K562 (cell line): ENCODE results near the gene UROS. TPM values are rescaled to one million over a fixed set of nuclear protein-coding genes. Genes with fewer than 3 reads are reported as not detected.
A peak's percentile ranks its signal among the peaks of the same experiment; 100 is the strongest.

Source experiments
- ATAC-seq: fragments of 200-7000 bp; cut with Tn5 transposase; 3 replicates; pipeline ENCODE4 v1.9.1; 2020; ENCODE audit warnings: moderate library complexity
- BruUV-seq: library from RNA; stranded (reverse); fragments of 400-500 nt; replicated peaks from 2 replicates; lab custom pipeline; 2021; lab: Mats Ljungman, UMichigan
- CTCF ChIA-PET: fragments of 300-600 bp; formaldehyde crosslinking; extraction: SDS; loops from one replicate; lab custom pipeline; 2021; ENCODE audit warnings: low intra/inter-chr PET ratio; lab: Yijun Ruan, JAX
- POLR2A ChIA-PET: fragments of 300-600, 350-650 bp; sonication (Branson Sonifier 250); formaldehyde crosslinking; extraction: SDS; loops from one replicate; lab custom pipeline; 2021; ENCODE audit warnings: antibody characterized with exemption, inconsistent platforms; lab: Yijun Ruan, JAX
- DNase-seq, 4 experiments: peaks; one replicate each; pipeline versions ENCODE4 v3.0.0 to v3.0.0-alpha.2; 2011 to 2018; ENCODE audit warnings: low spot score in 3 of 4, mixed read lengths in 3 of 4; ENCODE audit errors: extremely low read depth in 1 of 4
- FAIRE-seq: peaks from 2 replicates; lab custom pipeline; 2011; peaks lifted over from hg19 to GRCh38; lab: Jason Lieb, UNC
- H2AFZ ChIP-seq: 2 replicates; pipeline ENCODE4 v1.6.0; 2011; ENCODE audit warnings: low read depth, low read length, control low read depth, inconsistent platforms
- H3K27ac ChIP-seq: fragments of 200-600 bp; 3 replicates; pipeline ENCODE4 v1.8.0; 2011; ENCODE audit warnings: low read depth, mild to moderate bottlenecking, control low read depth, inconsistent platforms, low read length, moderate library complexity, mixed read lengths; ENCODE audit errors: extremely low read depth
- H3K27me3 ChIP-seq, 2 experiments: fragments of 300-600 bp in 1 of 2; 2 replicates in 1 of 2; 3 replicates in 1 of 2; pipeline versions ENCODE4 v1.6.0 to v1.8.0; 2011; ENCODE audit warnings: inconsistent platforms in 2 of 2, low read length in 2 of 2, mild to moderate bottlenecking in 1 of 2, mixed read lengths in 1 of 2, moderate library complexity in 1 of 2; ENCODE audit not compliant: control insufficient read depth in 2 of 2, insufficient read depth in 2 of 2
- H3K36me3 ChIP-seq: fragments of 300-600 bp; 3 replicates; pipeline ENCODE4 v1.8.0; 2011; ENCODE audit warnings: mild to moderate bottlenecking, low read length, inconsistent platforms; ENCODE audit not compliant: control insufficient read depth, insufficient read depth
- H3K4me1 ChIP-seq, 2 experiments: fragments of 200-600 bp in 1 of 2; replicated peaks in 1 of 2; 2 replicates in 1 of 2; 3 replicates in 1 of 2; pipeline versions ENCODE4 v1.5.1 to v1.8.0; 2011; ENCODE audit warnings: inconsistent platforms in 2 of 2, low read length in 2 of 2, mild to moderate bottlenecking in 1 of 2, mixed read lengths in 1 of 2, moderate library complexity in 1 of 2; ENCODE audit not compliant: control insufficient read depth in 2 of 2, insufficient read depth in 2 of 2
- H3K4me2 ChIP-seq: 2 replicates; pipeline ENCODE4 v1.6.1; 2011; ENCODE audit warnings: low read length, control low read depth, inconsistent platforms, mixed read lengths; ENCODE audit not compliant: insufficient read depth
- H3K4me3 ChIP-seq: fragments of 200-600 bp; sonication (generic), shearing (Covaris generic); 2 replicates; pipeline ENCODE4 v1.5.1; 2016; ENCODE audit warnings: control low read depth, inconsistent platforms
- H3K79me2 ChIP-seq: fragments of 200-600 bp; 3 replicates; pipeline ENCODE4 v1.8.0; 2011; ENCODE audit warnings: low read length, inconsistent platforms; ENCODE audit not compliant: control insufficient read depth, insufficient read depth
- H3K9ac ChIP-seq, 2 experiments: 2 replicates each; pipeline versions ENCODE4 v1.6.0 to v1.6.1; 2011; ENCODE audit warnings: low read depth in 2 of 2, low read length in 2 of 2, control low read depth in 1 of 2, inconsistent platforms in 1 of 2, mild to moderate bottlenecking in 1 of 2, mixed read lengths in 1 of 2; ENCODE audit not compliant: insufficient read depth in 1 of 2
- H3K9me1 ChIP-seq: one replicate; pipeline ENCODE4 v1.6.0; 2011; ENCODE audit warnings: inconsistent platforms, mild to moderate bottlenecking, low read length, moderate library complexity; ENCODE audit not compliant: control insufficient read depth, insufficient read depth
- H3K9me3 ChIP-seq: replicated peaks from 2 replicates; pipeline ENCODE4 v1.5.1; 2011; ENCODE audit warnings: low read depth, low read length, inconsistent platforms; ENCODE audit not compliant: control insufficient read depth, insufficient read depth
- H4K20me1 ChIP-seq: replicated peaks from 2 replicates; pipeline ENCODE4 v1.6.1; 2011; ENCODE audit warnings: low read length, inconsistent platforms, mixed read lengths; ENCODE audit not compliant: control insufficient read depth, insufficient read depth
- GATA2 ChIP-seq: sonication (generic); formaldehyde crosslinking; IDR thresholded peaks from 2 replicates; pipeline ENCODE4 v1.4.0; 2020; ENCODE audit warnings: mild to moderate bottlenecking, missing genetic modification reagents
- JUNB ChIP-seq: fragments of 450-650 bp; formaldehyde crosslinking; conservative IDR thresholded peaks from 2 replicates; pipeline ENCODE4 v1.4.0; 2020; ENCODE audit warnings: mild to moderate bottlenecking
- PRPF4 ChIP-seq: fragments of 200-400 bp; formaldehyde crosslinking; IDR thresholded peaks from one replicate; pipeline ENCODE4 v1.6.1; 2017; ENCODE audit warnings: low read length, low read depth, mild to moderate bottlenecking; ENCODE audit not compliant: insufficient read depth, poor library complexity, severe bottlenecking
- RFX7 ChIP-seq: fragments of 250-450 bp; sonication (Bioruptor Pico); IDR thresholded peaks from 2 replicates; pipeline ENCODE4 v1.5.1; 2021; ENCODE audit warnings: mild to moderate bottlenecking
- ZNF41 ChIP-seq: fragments of 250-450 bp; sonication (Bioruptor Pico); conservative IDR thresholded peaks from 2 replicates; pipeline ENCODE4 v1.4.0; 2020; ENCODE audit warnings: mild to moderate bottlenecking
- WGBS: fragments of 100-300 bp; shearing (Covaris generic); methylation state at CpG from one replicate; pipeline ENCODE4 v1.1.6; 2016; ENCODE audit warnings: low coverage, mixed read lengths; ENCODE audit not compliant: insufficient coverage; ENCODE audit errors: missing lambda C conversion rate; 5-methylcytosine and 5-hydroxymethylcytosine counted together
- in situ Hi-C: fragments of 300-500 bp; cut with MboI; formaldehyde crosslinking; loops from 4 replicates; pipeline ENCODE4 v1.15.0; 2018; ENCODE audit warnings: inconsistent platforms, mixed read lengths
- intact Hi-C: fragments of 100-400 bp; cut with micrococcal nuclease; formaldehyde crosslinking; loops from 2 replicates; pipeline ENCODE4 v1.14.2; 2022
- polyA plus RNA-seq, 8 experiments: library from polyadenylated mRNA; depleted of rRNA in 4 of 8; stranded (reverse) in 5 of 8; unstranded in 3 of 8; fragments of >200 nt; fragmentation: Nextera tagmentation in 2 of 8; fragmentation: Illumina TruSeq in 1 of 8; extraction: Ambion mirVana in 2 of 8; extraction: Trizol in 1 of 8; gene quantifications; 2 replicates each; pipeline versions ENCODE4 v1.2.1 to v1.2.3, GENCODE V29; 2011 to 2014; ENCODE audit warnings: inconsistent platforms in 1 of 8, missing spikeins in 1 of 8
- total RNA-seq, 7 experiments: library from RNA; depleted of rRNA in 6 of 7; stranded (reverse); fragments of >200 nt in 6 of 7; fragmentation: Illumina TruSeq in 2 of 7; extraction: Trizol in 2 of 7; gene quantifications; 2 replicates each; pipeline versions ENCODE4 v1.2.1 to v1.2.3, GENCODE V29; 2011 to 2021; ENCODE audit warnings: low replicate concordance in 1 of 7
- TF ChIP-seq, protein P1 (sequence below): sonication (generic); IDR thresholded peaks from 2 replicates; pipeline ENCODE4 v1.6.1; 2016
- TF ChIP-seq, protein P2 (sequence below): sonication (generic); formaldehyde crosslinking; IDR thresholded peaks from 2 replicates; pipeline ENCODE4 v1.8.0; 2023; ENCODE audit warnings: mild to moderate bottlenecking, missing genetic modification reagents

UROS gene
- total and polyA plus RNA-seq, 9 of the 15 experiments (the other 6 are each of a cell fraction or from before 2014, with no cell fraction given) = 6.4 to 39.1 (median 32.3) TPM

DNA sequence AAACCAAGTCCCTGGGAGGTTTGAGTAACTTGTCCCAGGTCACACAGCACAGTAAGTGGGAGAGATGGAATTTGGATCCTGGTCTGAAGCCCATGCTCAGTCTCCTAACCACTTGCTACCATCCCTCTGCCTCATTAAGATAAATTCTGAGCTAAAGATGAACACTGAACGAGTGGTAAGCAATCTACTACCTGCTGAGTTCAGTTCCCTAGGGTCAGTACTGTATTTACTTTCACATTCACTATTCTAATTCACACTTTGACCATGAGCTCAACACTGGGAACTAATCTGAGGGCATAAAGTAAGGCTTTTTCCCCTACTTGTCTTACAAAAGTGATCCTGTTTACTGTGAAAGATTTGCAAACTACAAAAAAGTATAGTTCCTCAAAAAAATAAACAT, 2.4 kb downstream of the UROS start:
- ChIA-PET CTCF (no interaction called here), POLR2A (no interaction called here)
- intact Hi-C loops (no loop called here), in situ Hi-C loops (no loop called here)
- no peaks in the 10 kb centered on the region for H3K9me3 ChIP-seq
- no peak overlapping the region for H3K4me3 ChIP-seq
- ATAC-seq = no peak
- no peaks in the 10 kb centered on the region for H3K27me3 ChIP-seq
- H3K79me2 ChIP-seq = peaks cover 66% of the 10 kb centered on the region
- H4K20me1 ChIP-seq = no peaks in the 10 kb centered on the region
- peak overlapping the region; percentile 34; the same call in 2 of the 3 replicates for H3K27ac ChIP-seq
- H3K36me3 ChIP-seq = peaks cover 17% of the 10 kb centered on the region
- peaks cover 11 to 31% of the 10 kb centered on the region in 2 experiments; a peak in 4 of 5 replicates for H3K4me1 ChIP-seq
- peak overlapping the region; percentile 56 for H3K4me2 ChIP-seq
- no peak overlapping the region for H2AFZ ChIP-seq
- H3K9me1 ChIP-seq = no peaks in the 10 kb centered on the region
- peak overlapping the region in 1 of 2 experiments; percentile 36; a peak in 1 of 4 replicates for H3K9ac ChIP-seq
- 22% methylated on average over 1 of the region's 1 CpG for WGBS
- DNase-seq = no peak
- FAIRE-seq = no peak
- TF ChIP-seq GATA2 = no peak
- TF ChIP-seq JUNB (CRISPR knock-in tag) = no peak
- TF ChIP-seq PRPF4 = no peak
- no peak for TF ChIP-seq RFX7
- TF ChIP-seq, protein P1, sequence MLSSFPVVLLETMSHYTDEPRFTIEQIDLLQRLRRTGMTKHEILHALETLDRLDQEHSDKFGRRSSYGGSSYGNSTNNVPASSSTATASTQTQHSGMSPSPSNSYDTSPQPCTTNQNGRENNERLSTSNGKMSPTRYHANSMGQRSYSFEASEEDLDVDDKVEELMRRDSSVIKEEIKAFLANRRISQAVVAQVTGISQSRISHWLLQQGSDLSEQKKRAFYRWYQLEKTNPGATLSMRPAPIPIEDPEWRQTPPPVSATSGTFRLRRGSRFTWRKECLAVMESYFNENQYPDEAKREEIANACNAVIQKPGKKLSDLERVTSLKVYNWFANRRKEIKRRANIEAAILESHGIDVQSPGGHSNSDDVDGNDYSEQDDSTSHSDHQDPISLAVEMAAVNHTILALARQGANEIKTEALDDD = 0 out of 2 replicates have a peak, but pooled peaks have one; percentile 38
- TF ChIP-seq ZNF41 (CRISPR knock-in tag) = no peak
- TF ChIP-seq, protein P2, sequence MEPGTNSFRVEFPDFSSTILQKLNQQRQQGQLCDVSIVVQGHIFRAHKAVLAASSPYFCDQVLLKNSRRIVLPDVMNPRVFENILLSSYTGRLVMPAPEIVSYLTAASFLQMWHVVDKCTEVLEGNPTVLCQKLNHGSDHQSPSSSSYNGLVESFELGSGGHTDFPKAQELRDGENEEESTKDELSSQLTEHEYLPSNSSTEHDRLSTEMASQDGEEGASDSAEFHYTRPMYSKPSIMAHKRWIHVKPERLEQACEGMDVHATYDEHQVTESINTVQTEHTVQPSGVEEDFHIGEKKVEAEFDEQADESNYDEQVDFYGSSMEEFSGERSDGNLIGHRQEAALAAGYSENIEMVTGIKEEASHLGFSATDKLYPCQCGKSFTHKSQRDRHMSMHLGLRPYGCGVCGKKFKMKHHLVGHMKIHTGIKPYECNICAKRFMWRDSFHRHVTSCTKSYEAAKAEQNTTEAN = no peak
- TF ChIP-seq, all 486 proteins: peak for 1
- no TSS peak for BruUV-seq
